Activated naive CD8-positive, alpha-beta T cell treated with anti-CD3 and anti-CD28 coated beads for 36 hours (primary cell): Measurements from ENCODE around the gene FAM199X. TPM values are rescaled to one million over a fixed set of nuclear protein-coding genes. Genes with fewer than 3 reads are reported as not detected.
"Not testable (repeated sequence)": the region's sequence is repeated elsewhere in the genome, so short reads cannot be mapped to it uniquely, and the experiment has no call there.

Source experiments
- DNase-seq: peaks from one replicate; pipeline ENCODE4 v3.0.0; 2021
- H3K27ac Mint-ChIP-seq: one replicate; pipeline ENCODE4 v1.8.0; 2022; ENCODE audit warnings: mild to moderate bottlenecking, moderate library complexity, mixed read lengths
- H3K27me3 Mint-ChIP-seq: one replicate; pipeline ENCODE4 v1.8.0; 2022; ENCODE audit warnings: mild to moderate bottlenecking, mixed read lengths
- H3K36me3 Mint-ChIP-seq: one replicate; pipeline ENCODE4 v1.8.0; 2021; ENCODE audit warnings: mild to moderate bottlenecking, mixed read lengths
- H3K4me1 Mint-ChIP-seq: one replicate; pipeline ENCODE4 v1.8.0; 2021; ENCODE audit warnings: mixed read lengths
- H3K4me3 Mint-ChIP-seq: one replicate; pipeline ENCODE4 v1.8.0; 2022; ENCODE audit warnings: mild to moderate bottlenecking, moderate library complexity, mixed read lengths
- H3K9me3 Mint-ChIP-seq: one replicate; pipeline ENCODE4 v1.8.0; 2022; ENCODE audit warnings: mixed read lengths
- total RNA-seq, 2 experiments: library from RNA; stranded (reverse); gene quantifications; one replicate each; pipeline ENCODE4 v1.2.3, GENCODE V29; 2021

FAM199X gene
- total RNA-seq, 2 experiments from 2014 or later, result 7.8 to 8.1 TPM

DNA sequence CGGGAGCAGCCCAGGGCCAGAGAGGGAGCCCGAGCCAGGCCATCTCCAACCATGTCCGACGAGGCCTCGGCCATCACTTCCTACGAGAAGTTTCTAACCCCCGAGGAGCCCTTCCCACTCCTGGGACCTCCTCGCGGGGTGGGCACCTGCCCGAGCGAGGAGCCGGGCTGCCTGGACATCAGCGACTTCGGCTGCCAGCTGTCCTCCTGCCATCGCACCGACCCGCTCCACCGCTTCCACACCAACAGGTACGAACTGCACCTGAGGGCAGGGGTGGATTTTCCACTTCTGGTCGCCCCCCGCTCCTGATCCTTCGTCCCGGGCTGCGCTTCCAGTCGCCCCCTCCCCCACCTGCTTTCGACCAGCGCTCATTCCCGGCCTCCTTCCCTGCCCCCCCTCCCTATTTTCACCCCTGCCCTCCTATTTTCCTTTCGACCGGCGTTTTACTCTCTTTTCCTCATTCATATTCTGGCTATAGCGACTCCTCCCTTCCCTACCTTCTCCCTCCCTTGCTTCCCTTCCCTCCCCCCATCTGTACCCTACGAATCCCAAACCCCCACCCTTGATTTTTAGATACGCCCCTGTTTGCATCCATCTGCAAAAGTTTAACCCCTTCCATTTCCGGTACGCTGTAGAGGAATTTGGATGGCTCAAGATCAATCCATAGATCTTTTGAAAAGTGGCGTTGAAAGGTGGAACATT lies 633 bp downstream of the FAM199X start:
- H3K4me3 Mint-ChIP-seq, result peak overlapping the region; percentile 81
- H3K9me3 Mint-ChIP-seq, result no peaks in the 10 kb centered on the region
- H3K4me1 Mint-ChIP-seq, result peaks cover 25% of the 10 kb centered on the region
- H3K27me3 Mint-ChIP-seq, result no peaks in the 10 kb centered on the region
- DNase-seq, result no peak
- H3K27ac Mint-ChIP-seq, result no peak overlapping the region
- peaks cover 5% of the 10 kb centered on the region for H3K36me3 Mint-ChIP-seq

GRCh38 chrX:104168127-104168526 lies 1.9 kb downstream of the FAM199X start:
- Mint-ChIP-seq H3K9me3 (no peaks in the 10 kb centered on the region), H3K36me3 (peaks cover 5% of the 10 kb centered on the region), H3K27ac (peak overlapping the region; percentile 32), H3K27me3 (no peaks in the 10 kb centered on the region), H3K4me3 (peak overlapping the region; percentile 81), H3K4me1 (peaks cover 25% of the 10 kb centered on the region)
- DNase-seq, result no peak

GRCh38 chrX:104172121-104172520 lies 5.9 kb downstream of the FAM199X start:
- Mint-ChIP-seq H3K27ac (no peak overlapping the region), H3K4me1 (peaks cover 24% of the 10 kb centered on the region)

DNA sequence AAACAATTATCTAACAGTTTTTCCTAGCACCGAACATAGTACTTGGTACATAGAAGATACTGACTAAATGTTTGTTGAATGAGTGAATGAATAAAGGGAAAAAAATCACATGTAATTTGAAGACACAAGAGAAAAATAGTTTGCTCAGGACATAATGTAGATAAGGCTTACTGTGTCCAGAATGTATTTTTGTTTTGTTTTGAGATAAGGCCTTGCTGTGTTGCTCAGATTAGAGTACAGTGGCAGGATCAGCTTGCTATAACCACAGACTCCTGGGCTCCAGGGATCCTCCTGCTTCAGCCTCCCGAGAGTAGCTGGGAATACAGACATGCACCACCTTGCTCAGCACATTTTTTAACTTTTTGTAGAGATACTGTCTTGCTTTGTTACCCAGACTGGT lies 6.5 kb downstream of the FAM199X start:
- Mint-ChIP-seq H3K4me3 (no peak overlapping the region), H3K27ac (no peak overlapping the region), H3K9me3 (no peaks in the 10 kb centered on the region), H3K27me3 (no peaks in the 10 kb centered on the region), H3K4me1 (peaks cover 20% of the 10 kb centered on the region), H3K36me3 (peaks cover 10% of the 10 kb centered on the region)
- DNase-seq, result no peak

More at GRCh38 chrX:104172121-104172520, 5.9 kb downstream of the FAM199X start:
- Mint-ChIP-seq H3K27me3 (no peaks in the 10 kb centered on the region), H3K36me3 (peaks cover 10% of the 10 kb centered on the region), H3K9me3 (no peaks in the 10 kb centered on the region), H3K4me3 (no peak overlapping the region)
- DNase-seq, result no peak

- H3K4me1 Mint-ChIP-seq, result peaks cover 14% of the 10 kb centered on the region
- no peak for DNase-seq
- H3K27ac Mint-ChIP-seq, result no peak overlapping the region
- peaks cover 16% of the 10 kb centered on the region for H3K36me3 Mint-ChIP-seq
- no peaks in the 10 kb centered on the region for H3K9me3 Mint-ChIP-seq
- H3K27me3 Mint-ChIP-seq, result no peaks in the 10 kb centered on the region
- H3K4me3 Mint-ChIP-seq, result no peak overlapping the region
Measured at GRCh38 chrX:104173841-104174240, 7.6 kb downstream of the FAM199X start.

GRCh38 chrX:104183685-104184084 lies 17.4 kb downstream of the FAM199X start:
- Mint-ChIP-seq H3K27me3 (no peaks in the 10 kb centered on the region), H3K9me3 (no peaks in the 10 kb centered on the region), H3K4me1 (peaks cover 10% of the 10 kb centered on the region), H3K36me3 (peaks cover 9% of the 10 kb centered on the region), H3K27ac (no peak overlapping the region), H3K4me3 (no peak overlapping the region)
- no peak for DNase-seq

- no peaks in the 10 kb centered on the region for H3K27me3 Mint-ChIP-seq
- H3K4me3 Mint-ChIP-seq, result no peak overlapping the region
- H3K9me3 Mint-ChIP-seq, result no peaks in the 10 kb centered on the region
- H3K36me3 Mint-ChIP-seq, result peaks cover 3% of the 10 kb centered on the region
- no peak for DNase-seq
- H3K27ac Mint-ChIP-seq, result no peak overlapping the region
- peaks cover 7% of the 10 kb centered on the region for H3K4me1 Mint-ChIP-seq
Measured at GRCh38 chrX:104187931-104188330, 21.7 kb downstream of the FAM199X start.

- peaks cover 4% of the 10 kb centered on the region for H3K4me1 Mint-ChIP-seq
- no peaks in the 10 kb centered on the region for H3K9me3 Mint-ChIP-seq
- no peak for DNase-seq
- H3K27ac Mint-ChIP-seq, result no peak overlapping the region
- no peaks in the 10 kb centered on the region for H3K36me3 Mint-ChIP-seq
- H3K27me3 Mint-ChIP-seq, result no peaks in the 10 kb centered on the region
- H3K4me3 Mint-ChIP-seq, result no peak overlapping the region
Measured at GRCh38 chrX:104189837-104190236, 23.6 kb downstream of the FAM199X start.

DNA sequence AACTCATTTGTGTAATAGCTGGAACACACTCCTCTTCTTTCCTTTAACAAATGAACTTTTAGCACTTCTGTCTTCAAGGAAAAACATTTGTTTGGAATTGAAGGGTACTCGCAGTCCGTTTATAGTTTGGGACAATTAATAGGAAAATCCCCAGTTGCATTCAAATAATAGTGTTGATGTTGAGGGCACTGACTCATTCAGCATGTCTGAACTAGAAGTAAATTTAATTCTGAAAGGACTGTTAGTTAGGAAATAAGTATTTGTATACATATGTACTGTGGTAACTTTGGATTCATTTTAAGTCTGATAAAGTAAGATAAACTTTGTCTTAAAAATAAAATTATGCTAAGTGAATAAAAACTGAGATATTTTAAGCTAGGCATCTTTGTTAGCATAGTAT lies 27.2 kb downstream of the FAM199X start:
- DNase-seq, result no peak
- H3K27me3 Mint-ChIP-seq, result no peaks in the 10 kb centered on the region

DNA sequence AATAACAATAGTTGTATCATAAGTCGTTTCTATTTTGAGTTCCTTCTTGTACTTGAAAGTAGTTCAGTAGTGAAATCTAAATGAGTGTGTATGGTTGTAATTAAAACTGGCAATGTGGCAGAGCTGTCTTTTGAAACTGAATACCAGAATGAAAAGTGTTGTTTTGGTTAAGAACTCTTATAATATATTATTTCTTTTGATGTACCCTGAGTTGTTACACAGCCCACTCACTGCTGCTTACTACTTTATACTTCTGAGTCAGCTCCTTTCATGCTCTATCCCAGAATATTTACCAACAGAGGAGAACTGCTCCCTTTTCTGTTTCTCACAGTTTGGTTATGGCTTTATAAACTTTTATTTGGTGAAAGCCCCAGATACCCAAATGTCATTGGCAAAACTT lies 28.8 kb downstream of the FAM199X start:
- no peaks in the 10 kb centered on the region for H3K27me3 Mint-ChIP-seq
- no peak for DNase-seq
- H3K27ac Mint-ChIP-seq, result no peak overlapping the region
- no peak overlapping the region for H3K4me3 Mint-ChIP-seq
- peaks cover 6% of the 10 kb centered on the region for H3K4me1 Mint-ChIP-seq
- no peaks in the 10 kb centered on the region for H3K9me3 Mint-ChIP-seq
- no peaks in the 10 kb centered on the region for H3K36me3 Mint-ChIP-seq

More for the DNA sequence above, 27.2 kb downstream of the FAM199X start:
- Mint-ChIP-seq H3K4me1 (peaks cover 6% of the 10 kb centered on the region), H3K9me3 (no peaks in the 10 kb centered on the region), H3K27ac (no peak overlapping the region), H3K36me3 (no peaks in the 10 kb centered on the region), H3K4me3 (no peak overlapping the region)

DNA sequence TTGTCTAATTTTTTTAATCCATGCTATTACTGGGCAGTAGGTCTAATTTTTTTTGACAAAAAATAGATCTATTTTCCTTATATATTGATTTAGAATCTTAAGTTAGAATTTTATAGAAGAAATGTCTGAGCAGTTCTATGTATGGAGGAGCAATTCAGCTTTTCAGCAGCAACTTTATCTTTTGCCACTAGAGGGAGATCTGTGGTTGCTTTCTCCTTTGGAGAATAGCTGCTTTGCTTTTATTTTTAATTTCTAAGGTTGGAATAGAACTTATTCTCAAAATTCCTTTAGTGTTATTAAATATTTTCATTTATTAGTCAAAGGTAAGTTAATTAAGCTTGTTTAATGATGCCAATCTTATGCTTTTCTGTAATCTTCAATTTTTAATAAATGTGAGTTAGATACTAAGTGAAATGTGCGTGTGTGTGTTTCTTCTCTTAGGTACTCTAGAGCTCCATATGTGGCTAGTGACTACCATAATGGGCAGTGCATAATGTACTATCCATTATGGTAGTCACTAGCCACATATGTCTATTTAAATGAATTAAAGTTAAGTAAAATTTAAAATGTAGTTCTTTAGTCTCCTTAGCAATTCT lies 29.3 kb downstream of the FAM199X start:
- no peak overlapping the region for H3K4me3 Mint-ChIP-seq
- H3K27ac Mint-ChIP-seq, result no peak overlapping the region
- H3K9me3 Mint-ChIP-seq, result no peaks in the 10 kb centered on the region
- DNase-seq, result no peak
- H3K4me1 Mint-ChIP-seq, result peaks cover 6% of the 10 kb centered on the region
- no peaks in the 10 kb centered on the region for H3K36me3 Mint-ChIP-seq
- no peaks in the 10 kb centered on the region for H3K27me3 Mint-ChIP-seq

DNA sequence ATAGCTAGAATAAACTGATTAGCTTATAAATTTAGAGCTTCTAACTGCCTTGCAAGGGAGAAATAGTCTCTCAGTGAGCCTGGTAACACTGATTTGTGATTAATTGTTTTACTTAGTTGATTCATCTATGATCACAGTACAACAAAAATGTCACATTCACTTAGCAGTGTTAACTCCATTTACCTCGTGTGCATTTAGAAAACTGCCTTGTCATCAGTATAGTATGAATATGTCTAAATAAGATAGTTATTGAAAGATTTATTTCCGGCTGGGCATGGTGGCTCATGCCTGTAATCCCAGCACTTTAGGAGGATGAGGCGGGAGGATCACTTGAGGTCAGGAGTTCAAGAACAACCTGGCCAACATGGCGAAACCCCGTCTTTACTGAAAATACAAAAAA lies 39.3 kb downstream of the FAM199X start:
- Mint-ChIP-seq H3K36me3 (no peaks in the 10 kb centered on the region), H3K27ac (no peak overlapping the region), H3K27me3 (no peaks in the 10 kb centered on the region), H3K4me1 (no peaks in the 10 kb centered on the region), H3K4me3 (no peak overlapping the region), H3K9me3 (no peaks in the 10 kb centered on the region)
- no peak for DNase-seq

- H3K9me3 Mint-ChIP-seq, result no peaks in the 10 kb centered on the region
- H3K4me1 Mint-ChIP-seq, result no peaks in the 10 kb centered on the region
- no peak for DNase-seq
- no peak overlapping the region for H3K27ac Mint-ChIP-seq
- H3K4me3 Mint-ChIP-seq, result no peak overlapping the region
- no peaks in the 10 kb centered on the region for H3K27me3 Mint-ChIP-seq
- H3K36me3 Mint-ChIP-seq, result no peaks in the 10 kb centered on the region
Measured at GRCh38 chrX:104211187-104211586, 44.9 kb downstream of the FAM199X start.

- H3K36me3 Mint-ChIP-seq, H3K4me3 Mint-ChIP-seq, DNase-seq, H3K4me1 Mint-ChIP-seq, H3K27ac Mint-ChIP-seq, H3K27me3 Mint-ChIP-seq, H3K9me3 Mint-ChIP-seq: not testable (repeated sequence)
Measured at GRCh38 chrX:104230060-104230459, 63.8 kb downstream of the FAM199X start.
